ENCODE results near the gene EPHA6.

GRCh38 chr3:97485206-97485605 is 670.8 kb downstream of the EPHA6 start:
- TF ChIP-seq CTCF (IDR thresholded peaks at IDR 0.05), result no peak
- no peak for TF ChIP-seq EZH2phosphoT487 (IDR thresholded peaks at IDR 0.05)

Measured in neural progenitor cell (in vitro differentiated cells).